ENCODE data around the gene ACAD8.

GRCh38 chr11:134248910-134249480 lies 4.4 kb upstream of the ACAD8 start:
- no peak for TF ChIP-seq CTCF (IDR thresholded peaks at IDR 0.05)
- no peak for TF ChIP-seq EZH2 (IDR thresholded peaks at IDR 0.05)
